ENCODE data around the gene AFF1.

- no peak for TF ChIP-seq EZH2 (IDR thresholded peaks at IDR 0.05; ENCODE audit: insufficient read depth, poor library complexity, severe bottlenecking)
- TF ChIP-seq EZH2phosphoT487 (IDR thresholded peaks at IDR 0.05; ENCODE audit: insufficient read depth, low read depth): no peak
Measured at GRCh38 chr4:87041141-87041540, 106.3 kb downstream of the AFF1 start.

Data from GM23248 (cell line).